ENCODE measurements around the gene ARMH4.

ARMH4 gene

DNA sequence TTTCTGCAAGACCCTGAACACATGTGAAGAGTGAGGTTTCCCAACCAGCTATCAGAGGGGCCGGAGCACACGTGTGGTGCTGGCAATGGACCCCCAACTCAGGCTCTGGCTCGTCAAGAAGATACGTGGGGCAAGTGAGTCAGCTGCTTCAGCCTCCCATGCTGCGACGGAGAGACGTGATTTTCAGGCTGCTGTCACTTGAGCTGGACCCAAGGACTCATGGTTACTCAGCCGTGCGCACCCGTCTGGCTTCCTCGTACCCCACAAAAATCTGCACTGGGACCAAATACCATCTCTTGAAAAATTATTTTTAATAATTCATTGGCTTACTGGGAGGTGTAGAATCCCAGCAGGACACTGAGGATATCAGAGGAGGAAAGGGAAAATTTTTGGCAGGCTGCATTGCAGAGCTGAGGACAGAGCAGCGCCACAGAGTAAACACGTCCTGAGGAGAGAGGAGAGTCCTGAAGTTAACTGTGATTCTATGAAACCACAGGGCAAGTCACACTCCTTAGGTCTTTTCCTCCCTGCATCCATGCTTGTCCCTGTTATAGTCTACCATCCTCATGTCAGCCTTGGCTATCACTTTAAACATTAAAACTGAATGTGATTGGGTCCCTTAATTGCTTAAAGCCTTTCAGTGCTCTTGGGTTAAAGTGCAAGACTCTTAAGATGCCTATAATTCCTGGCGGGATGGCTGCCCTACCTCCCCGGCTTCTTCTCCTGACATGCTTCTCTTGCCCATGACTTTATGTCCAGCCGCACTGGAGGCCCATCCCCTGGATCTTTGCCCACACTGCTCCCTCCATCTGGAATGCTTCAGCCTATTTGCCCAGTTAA is 190.8 kb downstream of the ARMH4 start:
- H4K20me1 ChIP-seq (ENCODE audit: insufficient read depth, low read length), result no peaks in the 10 kb centered on the region
- no peak overlapping the region for H3K4me3 ChIP-seq (ENCODE audit: low read length)
- no peak overlapping the region for H2AFZ ChIP-seq (ENCODE audit: low read length)
- H3K9ac ChIP-seq (ENCODE audit: low read length), result no peak overlapping the region
- no peaks in the 10 kb centered on the region for H3K9me3 ChIP-seq (replicated peaks; ENCODE audit: insufficient read depth, low read length)
- H3K4me1 ChIP-seq (ENCODE audit: low read length), result no peaks in the 10 kb centered on the region
- no peaks in the 10 kb centered on the region for H3F3A ChIP-seq (ENCODE audit: insufficient read depth, low read length)
- H3K4me2 ChIP-seq (ENCODE audit: low read depth, low read length), result no peak overlapping the region
- H3K79me2 ChIP-seq (ENCODE audit: low read length), result no peaks in the 10 kb centered on the region
- no peaks in the 10 kb centered on the region for H3K27me3 ChIP-seq (replicated peaks; ENCODE audit: insufficient read depth, low read length)
- H3K27ac ChIP-seq (ENCODE audit: low read length), result no peak overlapping the region
- TF ChIP-seq EZH2phosphoT487 (IDR thresholded peaks at IDR 0.05; ENCODE audit: low read length), result no peak
- H3K9me2 ChIP-seq (replicated peaks; ENCODE audit: insufficient read depth, low read length), result no peaks in the 10 kb centered on the region
- DNase-seq, result no peak
- H3K36me3 ChIP-seq (replicated peaks; ENCODE audit: insufficient read depth, low read length), result no peaks in the 10 kb centered on the region

DNA sequence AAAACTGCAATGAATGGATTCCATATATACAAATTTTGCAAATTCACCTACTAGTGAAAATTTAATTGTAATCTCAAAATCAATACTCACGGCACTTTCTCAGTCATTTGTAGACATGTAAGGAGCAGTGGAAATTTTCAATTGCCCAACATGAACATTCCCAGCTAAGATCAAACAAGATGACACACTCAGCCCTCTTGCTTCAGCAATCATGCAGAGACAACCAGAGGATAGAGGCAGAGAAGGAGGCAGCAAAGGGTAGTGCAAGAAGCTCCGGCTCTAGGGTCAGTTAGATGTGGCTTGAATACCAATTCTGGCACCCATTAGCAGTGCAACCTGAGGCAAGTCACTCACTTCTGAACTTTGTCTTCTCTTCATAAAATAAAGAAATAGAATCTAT is 194.6 kb downstream of the ARMH4 start:
- no peaks in the 10 kb centered on the region for H3K4me1 ChIP-seq (ENCODE audit: low read length)
- H3K27me3 ChIP-seq (replicated peaks; ENCODE audit: insufficient read depth, low read length), result no peaks in the 10 kb centered on the region
- no peak overlapping the region for H3K27ac ChIP-seq (ENCODE audit: low read length)
- no peak for DNase-seq
- H3K4me3 ChIP-seq (ENCODE audit: low read length), result no peak overlapping the region
- H3K9ac ChIP-seq (ENCODE audit: low read length), result no peak overlapping the region
- no peaks in the 10 kb centered on the region for H3K36me3 ChIP-seq (replicated peaks; ENCODE audit: insufficient read depth, low read length)
- TF ChIP-seq EZH2 (optimal IDR thresholded peaks at IDR 0.05; ENCODE audit: low read depth, low read length) (no peak), EZH2phosphoT487 (IDR thresholded peaks at IDR 0.05; ENCODE audit: low read length) (no peak)
- TF ChIP-seq, protein P1, sequence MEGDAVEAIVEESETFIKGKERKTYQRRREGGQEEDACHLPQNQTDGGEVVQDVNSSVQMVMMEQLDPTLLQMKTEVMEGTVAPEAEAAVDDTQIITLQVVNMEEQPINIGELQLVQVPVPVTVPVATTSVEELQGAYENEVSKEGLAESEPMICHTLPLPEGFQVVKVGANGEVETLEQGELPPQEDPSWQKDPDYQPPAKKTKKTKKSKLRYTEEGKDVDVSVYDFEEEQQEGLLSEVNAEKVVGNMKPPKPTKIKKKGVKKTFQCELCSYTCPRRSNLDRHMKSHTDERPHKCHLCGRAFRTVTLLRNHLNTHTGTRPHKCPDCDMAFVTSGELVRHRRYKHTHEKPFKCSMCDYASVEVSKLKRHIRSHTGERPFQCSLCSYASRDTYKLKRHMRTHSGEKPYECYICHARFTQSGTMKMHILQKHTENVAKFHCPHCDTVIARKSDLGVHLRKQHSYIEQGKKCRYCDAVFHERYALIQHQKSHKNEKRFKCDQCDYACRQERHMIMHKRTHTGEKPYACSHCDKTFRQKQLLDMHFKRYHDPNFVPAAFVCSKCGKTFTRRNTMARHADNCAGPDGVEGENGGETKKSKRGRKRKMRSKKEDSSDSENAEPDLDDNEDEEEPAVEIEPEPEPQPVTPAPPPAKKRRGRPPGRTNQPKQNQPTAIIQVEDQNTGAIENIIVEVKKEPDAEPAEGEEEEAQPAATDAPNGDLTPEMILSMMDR (IDR thresholded peaks at IDR 0.05; ENCODE audit: low read length), result no peak
- no peak overlapping the region for H2AFZ ChIP-seq (ENCODE audit: low read length)
- H3K4me2 ChIP-seq (ENCODE audit: low read depth, low read length), result no peak overlapping the region
- no peaks in the 10 kb centered on the region for H3K79me2 ChIP-seq (ENCODE audit: low read length)
- no peaks in the 10 kb centered on the region for H4K20me1 ChIP-seq (ENCODE audit: insufficient read depth, low read length)
- no peaks in the 10 kb centered on the region for H3K9me2 ChIP-seq (replicated peaks; ENCODE audit: insufficient read depth, low read length)
- no peaks in the 10 kb centered on the region for H3F3A ChIP-seq (ENCODE audit: insufficient read depth, low read length)
- no peaks in the 10 kb centered on the region for H3K9me3 ChIP-seq (replicated peaks; ENCODE audit: insufficient read depth, low read length)

Data from MM.1S (cell line).